Vagina (tissue), 2 donors: ENCODE data around the gene MSI2.

Experiments used
- CTCF ChIP-seq, 3 experiments: fragments of 450-650 bp in 2 of 3; fragments of 200-600 bp in 1 of 3; sonication (generic) in 1 of 3; IDR thresholded peaks; one replicate each; pipeline ENCODE4 v1.5.1; 2017 to 2019; ENCODE audit warnings: antibody characterized with exemption in 3 of 3, mild to moderate bottlenecking in 2 of 3, moderate library complexity in 2 of 3
- POLR2A ChIP-seq, 2 donors: fragments of 450-650 bp; IDR thresholded peaks; one replicate each; pipeline ENCODE4 v1.6.1; 2017; ENCODE audit warnings: antibody characterized with exemption in 2 of 2, mild to moderate bottlenecking in 2 of 2, moderate library complexity in 2 of 2

- no peak for TF ChIP-seq CTCF (IDR thresholded peaks at IDR 0.05)
- no peak for TF ChIP-seq POLR2A (IDR thresholded peaks at IDR 0.05)
These were observed 42.9 kb downstream of the MSI2 start for GRCh38 chr17:57299176-57299575.
